HepG2 (cell line): ENCODE data around the gene ZMYND8. TPM values are rescaled to one million over a fixed set of nuclear protein-coding genes. Genes with fewer than 3 reads are reported as not detected.

Experiments
- ARNTL ChIP-seq: sonication (generic); formaldehyde crosslinking; IDR thresholded peaks from 2 replicates; pipeline ENCODE4 v1.4.0; 2020; ENCODE audit warnings: mild to moderate bottlenecking, missing genetic modification reagents
- CBX2 ChIP-seq, 2 experiments: fragments of 200-600 bp in 1 of 2; sonication (generic); formaldehyde crosslinking in 1 of 2; IDR thresholded peaks; 2 replicates each; pipeline versions ENCODE4 v1.7.0 to v1.8.1; 2018 to 2022; ENCODE audit warnings: low read depth in 2 of 2, low read length in 1 of 2, mild to moderate bottlenecking in 1 of 2, missing genetic modification reagents in 1 of 2
- KDM2A ChIP-seq: sonication (generic); formaldehyde crosslinking; IDR thresholded peaks from 2 replicates; pipeline ENCODE4 v1.4.0; 2020; ENCODE audit warnings: low read depth, missing genetic modification reagents, borderline replicate concordance
- RFX3 ChIP-seq: IDR thresholded peaks from 2 replicates; pipeline ENCODE4 v1.6.1; 2016; ENCODE audit warnings: missing biosample characterization, missing genetic modification reagents
- ZNF10 ChIP-seq: sonication (generic); formaldehyde crosslinking; IDR thresholded peaks from 2 replicates; pipeline ENCODE4 v1.4.0; 2020; ENCODE audit warnings: mild to moderate bottlenecking, low read depth, missing genetic modification reagents, borderline replicate concordance
- ZNF629 ChIP-seq: sonication (generic); formaldehyde crosslinking; conservative IDR thresholded peaks from 2 replicates; pipeline ENCODE4 v1.5.0; 2020; ENCODE audit warnings: missing genetic modification reagents
- ZNF883 ChIP-seq: sonication (generic); formaldehyde crosslinking; IDR thresholded peaks from 2 replicates; pipeline ENCODE4 v1.5.1; 2020; ENCODE audit warnings: mild to moderate bottlenecking, missing genetic modification reagents; ENCODE audit errors: not compliant biosample characterization
- polyA plus RNA-seq, 8 experiments: library from polyadenylated mRNA; depleted of rRNA in 3 of 8; stranded (reverse) in 7 of 8; unstranded in 1 of 8; fragments of >200 nt; fragmentation: Illumina TruSeq in 4 of 8; extraction: Trizol in 4 of 8; gene quantifications; 2 replicates each; pipeline versions ENCODE4 v1.2.1 to v1.2.3, GENCODE V29; 2011 to 2016; ENCODE audit warnings: low read depth in 4 of 8, missing spikeins in 1 of 8, mixed read lengths in 1 of 8; ENCODE audit not compliant: insufficient read depth in 1 of 8
- total RNA-seq, 5 experiments: library from RNA; depleted of rRNA; stranded (reverse); fragments of >200 nt; fragmentation: Illumina TruSeq; extraction: Trizol; gene quantifications; 2 replicates each; pipeline ENCODE4 v1.2.3, GENCODE V29; 2016; ENCODE audit warnings: low read depth in 1 of 5
- TF ChIP-seq, protein P1 (sequence below): sonication (generic); formaldehyde crosslinking; IDR thresholded peaks from 2 replicates; pipeline ENCODE4 v1.5.1; 2020; ENCODE audit warnings: mild to moderate bottlenecking, missing genetic modification reagents, borderline replicate concordance
- TF ChIP-seq, protein P2 (sequence below): sonication (generic); formaldehyde crosslinking; IDR thresholded peaks from 2 replicates; pipeline ENCODE4 v1.4.0; 2020; ENCODE audit warnings: missing genetic modification reagents
- TF ChIP-seq, protein P3 (sequence below): sonication (generic); formaldehyde crosslinking; IDR thresholded peaks from 2 replicates; pipeline ENCODE4 v1.8.0; 2022; ENCODE audit warnings: mild to moderate bottlenecking, missing genetic modification reagents, moderate library complexity
- TF ChIP-seq, protein P4 (sequence below): sonication (generic); formaldehyde crosslinking; IDR thresholded peaks from 2 replicates; pipeline ENCODE4 v1.4.0; 2020; ENCODE audit warnings: missing genetic modification reagents

Gene ZMYND8
- total and polyA plus RNA-seq, 2 of the 13 experiments (the other 11 are each of a cell fraction or from before 2014, with no cell fraction given), result 53.9 to 84.7 TPM

DNA sequence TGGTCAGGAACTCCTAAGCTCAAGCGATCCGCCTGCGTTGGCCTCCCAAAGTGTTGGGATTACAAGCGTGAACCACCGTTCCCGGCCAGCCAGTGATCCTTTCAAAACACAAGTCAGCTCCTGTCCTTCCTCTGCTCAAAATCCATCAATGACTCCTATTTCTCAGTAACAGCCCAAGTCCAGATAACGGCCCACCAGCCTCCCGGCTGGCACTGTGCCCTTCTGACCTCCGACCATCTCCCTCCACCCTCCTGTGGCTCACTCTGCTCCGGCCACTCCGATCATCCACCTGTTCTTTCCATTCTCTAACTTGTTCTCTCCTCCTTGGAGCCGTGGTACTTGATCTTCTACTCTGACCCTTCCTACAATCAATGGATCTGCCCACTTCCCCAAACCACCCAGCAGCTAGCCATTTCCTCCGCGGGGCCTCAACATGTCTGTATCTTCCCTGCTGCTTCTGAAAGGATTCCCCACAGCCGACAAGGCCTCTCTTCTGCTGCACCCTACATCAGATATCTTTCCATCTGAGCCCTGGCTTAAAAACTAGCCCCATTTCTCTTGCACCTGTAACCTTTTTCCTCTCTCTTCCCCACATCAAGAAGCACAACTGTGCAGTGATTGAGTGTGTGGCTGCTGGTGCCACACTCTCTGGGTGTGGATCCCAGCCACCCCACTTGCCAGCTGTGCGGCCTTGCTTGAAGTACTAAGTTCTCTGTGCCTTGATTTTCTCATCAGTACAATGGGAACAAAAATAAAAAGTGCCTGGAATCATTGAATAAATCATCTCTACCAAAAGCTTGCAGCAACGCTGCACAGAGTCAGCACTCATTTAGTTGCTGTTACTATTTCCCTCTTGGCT lies 6.1 kb upstream of the ZMYND8 start (continued):
- TF ChIP-seq, protein P1, sequence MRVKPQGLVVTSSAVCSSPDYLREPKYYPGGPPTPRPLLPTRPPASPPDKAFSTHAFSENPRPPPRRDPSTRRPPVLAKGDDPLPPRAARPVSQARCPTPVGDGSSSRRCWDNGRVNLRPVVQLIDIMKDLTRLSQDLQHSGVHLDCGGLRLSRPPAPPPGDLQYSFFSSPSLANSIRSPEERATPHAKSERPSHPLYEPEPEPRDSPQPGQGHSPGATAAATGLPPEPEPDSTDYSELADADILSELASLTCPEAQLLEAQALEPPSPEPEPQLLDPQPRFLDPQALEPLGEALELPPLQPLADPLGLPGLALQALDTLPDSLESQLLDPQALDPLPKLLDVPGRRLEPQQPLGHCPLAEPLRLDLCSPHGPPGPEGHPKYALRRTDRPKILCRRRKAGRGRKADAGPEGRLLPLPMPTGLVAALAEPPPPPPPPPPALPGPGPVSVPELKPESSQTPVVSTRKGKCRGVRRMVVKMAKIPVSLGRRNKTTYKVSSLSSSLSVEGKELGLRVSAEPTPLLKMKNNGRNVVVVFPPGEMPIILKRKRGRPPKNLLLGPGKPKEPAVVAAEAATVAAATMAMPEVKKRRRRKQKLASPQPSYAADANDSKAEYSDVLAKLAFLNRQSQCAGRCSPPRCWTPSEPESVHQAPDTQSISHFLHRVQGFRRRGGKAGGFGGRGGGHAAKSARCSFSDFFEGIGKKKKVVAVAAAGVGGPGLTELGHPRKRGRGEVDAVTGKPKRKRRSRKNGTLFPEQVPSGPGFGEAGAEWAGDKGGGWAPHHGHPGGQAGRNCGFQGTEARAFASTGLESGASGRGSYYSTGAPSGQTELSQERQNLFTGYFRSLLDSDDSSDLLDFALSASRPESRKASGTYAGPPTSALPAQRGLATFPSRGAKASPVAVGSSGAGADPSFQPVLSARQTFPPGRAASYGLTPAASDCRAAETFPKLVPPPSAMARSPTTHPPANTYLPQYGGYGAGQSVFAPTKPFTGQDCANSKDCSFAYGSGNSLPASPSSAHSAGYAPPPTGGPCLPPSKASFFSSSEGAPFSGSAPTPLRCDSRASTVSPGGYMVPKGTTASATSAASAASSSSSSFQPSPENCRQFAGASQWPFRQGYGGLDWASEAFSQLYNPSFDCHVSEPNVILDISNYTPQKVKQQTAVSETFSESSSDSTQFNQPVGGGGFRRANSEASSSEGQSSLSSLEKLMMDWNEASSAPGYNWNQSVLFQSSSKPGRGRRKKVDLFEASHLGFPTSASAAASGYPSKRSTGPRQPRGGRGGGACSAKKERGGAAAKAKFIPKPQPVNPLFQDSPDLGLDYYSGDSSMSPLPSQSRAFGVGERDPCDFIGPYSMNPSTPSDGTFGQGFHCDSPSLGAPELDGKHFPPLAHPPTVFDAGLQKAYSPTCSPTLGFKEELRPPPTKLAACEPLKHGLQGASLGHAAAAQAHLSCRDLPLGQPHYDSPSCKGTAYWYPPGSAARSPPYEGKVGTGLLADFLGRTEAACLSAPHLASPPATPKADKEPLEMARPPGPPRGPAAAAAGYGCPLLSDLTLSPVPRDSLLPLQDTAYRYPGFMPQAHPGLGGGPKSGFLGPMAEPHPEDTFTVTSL (CRISPR knock-in tag), result no peak
- TF ChIP-seq RFX3 (CRISPR knock-in tag) (no peak), CBX2 (IDR thresholded peaks at IDR 0.05; ENCODE audit: low read depth, low read length) (no peak), CBX2 (CRISPR knock-in tag; IDR thresholded peaks at IDR 0.05; ENCODE audit: low read depth) (no peak), ZNF629 (CRISPR knock-in tag) (peak; percentile 94), ZNF883 (CRISPR knock-in tag) (peak; percentile 41), KDM2A (CRISPR knock-in tag) (peak; percentile 10; the same call in 1 of the 2 replicates), ZNF10 (CRISPR knock-in tag) (no peak), ARNTL (CRISPR knock-in tag) (no peak)
- TF ChIP-seq, protein P2, sequence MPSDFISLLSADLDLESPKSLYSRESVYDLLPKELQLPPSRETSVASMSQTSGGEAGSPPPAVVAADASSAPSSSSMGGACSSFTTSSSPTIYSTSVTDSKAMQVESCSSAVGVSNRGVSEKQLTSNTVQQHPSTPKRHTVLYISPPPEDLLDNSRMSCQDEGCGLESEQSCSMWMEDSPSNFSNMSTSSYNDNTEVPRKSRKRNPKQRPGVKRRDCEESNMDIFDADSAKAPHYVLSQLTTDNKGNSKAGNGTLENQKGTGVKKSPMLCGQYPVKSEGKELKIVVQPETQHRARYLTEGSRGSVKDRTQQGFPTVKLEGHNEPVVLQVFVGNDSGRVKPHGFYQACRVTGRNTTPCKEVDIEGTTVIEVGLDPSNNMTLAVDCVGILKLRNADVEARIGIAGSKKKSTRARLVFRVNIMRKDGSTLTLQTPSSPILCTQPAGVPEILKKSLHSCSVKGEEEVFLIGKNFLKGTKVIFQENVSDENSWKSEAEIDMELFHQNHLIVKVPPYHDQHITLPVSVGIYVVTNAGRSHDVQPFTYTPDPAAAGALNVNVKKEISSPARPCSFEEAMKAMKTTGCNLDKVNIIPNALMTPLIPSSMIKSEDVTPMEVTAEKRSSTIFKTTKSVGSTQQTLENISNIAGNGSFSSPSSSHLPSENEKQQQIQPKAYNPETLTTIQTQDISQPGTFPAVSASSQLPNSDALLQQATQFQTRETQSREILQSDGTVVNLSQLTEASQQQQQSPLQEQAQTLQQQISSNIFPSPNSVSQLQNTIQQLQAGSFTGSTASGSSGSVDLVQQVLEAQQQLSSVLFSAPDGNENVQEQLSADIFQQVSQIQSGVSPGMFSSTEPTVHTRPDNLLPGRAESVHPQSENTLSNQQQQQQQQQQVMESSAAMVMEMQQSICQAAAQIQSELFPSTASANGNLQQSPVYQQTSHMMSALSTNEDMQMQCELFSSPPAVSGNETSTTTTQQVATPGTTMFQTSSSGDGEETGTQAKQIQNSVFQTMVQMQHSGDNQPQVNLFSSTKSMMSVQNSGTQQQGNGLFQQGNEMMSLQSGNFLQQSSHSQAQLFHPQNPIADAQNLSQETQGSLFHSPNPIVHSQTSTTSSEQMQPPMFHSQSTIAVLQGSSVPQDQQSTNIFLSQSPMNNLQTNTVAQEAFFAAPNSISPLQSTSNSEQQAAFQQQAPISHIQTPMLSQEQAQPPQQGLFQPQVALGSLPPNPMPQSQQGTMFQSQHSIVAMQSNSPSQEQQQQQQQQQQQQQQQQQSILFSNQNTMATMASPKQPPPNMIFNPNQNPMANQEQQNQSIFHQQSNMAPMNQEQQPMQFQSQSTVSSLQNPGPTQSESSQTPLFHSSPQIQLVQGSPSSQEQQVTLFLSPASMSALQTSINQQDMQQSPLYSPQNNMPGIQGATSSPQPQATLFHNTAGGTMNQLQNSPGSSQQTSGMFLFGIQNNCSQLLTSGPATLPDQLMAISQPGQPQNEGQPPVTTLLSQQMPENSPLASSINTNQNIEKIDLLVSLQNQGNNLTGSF (CRISPR knock-in tag), result no peak
- TF ChIP-seq, protein P3, sequence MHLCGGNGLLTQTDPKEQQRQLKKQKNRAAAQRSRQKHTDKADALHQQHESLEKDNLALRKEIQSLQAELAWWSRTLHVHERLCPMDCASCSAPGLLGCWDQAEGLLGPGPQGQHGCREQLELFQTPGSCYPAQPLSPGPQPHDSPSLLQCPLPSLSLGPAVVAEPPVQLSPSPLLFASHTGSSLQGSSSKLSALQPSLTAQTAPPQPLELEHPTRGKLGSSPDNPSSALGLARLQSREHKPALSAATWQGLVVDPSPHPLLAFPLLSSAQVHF (CRISPR knock-in tag), result no peak
- TF ChIP-seq, protein P4, sequence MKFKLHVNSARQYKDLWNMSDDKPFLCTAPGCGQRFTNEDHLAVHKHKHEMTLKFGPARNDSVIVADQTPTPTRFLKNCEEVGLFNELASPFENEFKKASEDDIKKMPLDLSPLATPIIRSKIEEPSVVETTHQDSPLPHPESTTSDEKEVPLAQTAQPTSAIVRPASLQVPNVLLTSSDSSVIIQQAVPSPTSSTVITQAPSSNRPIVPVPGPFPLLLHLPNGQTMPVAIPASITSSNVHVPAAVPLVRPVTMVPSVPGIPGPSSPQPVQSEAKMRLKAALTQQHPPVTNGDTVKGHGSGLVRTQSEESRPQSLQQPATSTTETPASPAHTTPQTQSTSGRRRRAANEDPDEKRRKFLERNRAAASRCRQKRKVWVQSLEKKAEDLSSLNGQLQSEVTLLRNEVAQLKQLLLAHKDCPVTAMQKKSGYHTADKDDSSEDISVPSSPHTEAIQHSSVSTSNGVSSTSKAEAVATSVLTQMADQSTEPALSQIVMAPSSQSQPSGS, result no peak
